ENCODE measurements around the gene GNA14. TPM values are rescaled to one million over a fixed set of nuclear protein-coding genes. Genes with fewer than 3 reads are reported as not detected.
"Not testable (repeated sequence)": the region's sequence is repeated elsewhere in the genome, so short reads cannot be mapped to it uniquely, and the experiment has no call there.

GNA14 gene
- total RNA-seq, 2 experiments from 2014 or later: not detected

DNA sequence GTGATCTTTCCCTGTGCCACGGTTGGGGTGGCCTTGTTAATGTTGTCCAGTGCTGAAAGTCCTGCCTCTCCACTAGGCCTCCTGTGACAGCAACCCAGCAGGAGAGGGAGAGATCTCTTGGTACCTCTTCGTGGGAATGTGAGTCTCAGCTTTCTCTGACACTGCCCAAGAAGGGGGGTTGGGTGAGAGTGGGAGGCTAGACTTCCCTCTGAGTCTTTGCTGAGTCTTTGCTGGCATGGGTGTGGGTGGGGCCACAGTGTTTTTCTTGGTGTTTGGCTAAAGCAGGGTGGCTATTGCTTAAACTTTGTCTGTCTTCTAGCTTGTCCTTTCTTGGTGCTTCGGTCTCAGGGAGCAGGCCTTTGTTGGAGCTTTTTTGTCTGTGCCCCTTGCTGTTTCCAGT, 145.6 kb downstream of the GNA14 start:
- ChIA-PET CTCF (no interaction called here), POLR2A (no interaction called here)

DNA sequence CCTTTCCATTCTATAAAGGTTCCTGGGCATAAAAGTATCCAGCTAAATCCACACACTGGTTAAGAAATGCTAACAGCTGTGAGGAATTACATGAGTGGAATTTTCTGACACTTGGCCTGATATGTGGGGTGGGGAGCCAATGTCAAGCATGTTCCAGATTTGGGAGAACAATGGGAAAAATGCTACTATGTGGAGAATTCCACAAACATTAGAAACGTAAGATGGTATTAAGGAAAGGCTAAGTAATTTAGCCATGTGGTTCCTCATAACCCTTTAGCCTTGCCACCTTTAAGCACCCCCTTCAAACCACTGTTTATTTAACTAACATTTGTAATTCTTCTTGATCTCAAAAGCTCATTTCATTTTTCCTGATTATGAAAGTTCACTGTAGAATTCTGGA, 149.2 kb downstream of the GNA14 start:
- CTCF ChIA-PET: no interaction called here
- POLR2A ChIA-PET: no interaction called here

- CTCF ChIA-PET: no interaction called here
- POLR2A ChIA-PET: no interaction called here
Measured at GRCh38 chr9:77497322-77498198, 150.6 kb downstream of the GNA14 start.

- ChIA-PET CTCF (interaction anchor here (0.7 kb wide), 1 partner anchor 510 kb away, joined by 3 read pairs; no protein-coding TSS in a partner anchor), POLR2A (no interaction called here)
Measured at GRCh38 chr9:77495834-77496671, 152.1 kb downstream of the GNA14 start.

- POLR2A ChIA-PET: not testable (repeated sequence)
Measured at GRCh38 chr9:77490279-77490678, 157.8 kb downstream of the GNA14 start.

DNA sequence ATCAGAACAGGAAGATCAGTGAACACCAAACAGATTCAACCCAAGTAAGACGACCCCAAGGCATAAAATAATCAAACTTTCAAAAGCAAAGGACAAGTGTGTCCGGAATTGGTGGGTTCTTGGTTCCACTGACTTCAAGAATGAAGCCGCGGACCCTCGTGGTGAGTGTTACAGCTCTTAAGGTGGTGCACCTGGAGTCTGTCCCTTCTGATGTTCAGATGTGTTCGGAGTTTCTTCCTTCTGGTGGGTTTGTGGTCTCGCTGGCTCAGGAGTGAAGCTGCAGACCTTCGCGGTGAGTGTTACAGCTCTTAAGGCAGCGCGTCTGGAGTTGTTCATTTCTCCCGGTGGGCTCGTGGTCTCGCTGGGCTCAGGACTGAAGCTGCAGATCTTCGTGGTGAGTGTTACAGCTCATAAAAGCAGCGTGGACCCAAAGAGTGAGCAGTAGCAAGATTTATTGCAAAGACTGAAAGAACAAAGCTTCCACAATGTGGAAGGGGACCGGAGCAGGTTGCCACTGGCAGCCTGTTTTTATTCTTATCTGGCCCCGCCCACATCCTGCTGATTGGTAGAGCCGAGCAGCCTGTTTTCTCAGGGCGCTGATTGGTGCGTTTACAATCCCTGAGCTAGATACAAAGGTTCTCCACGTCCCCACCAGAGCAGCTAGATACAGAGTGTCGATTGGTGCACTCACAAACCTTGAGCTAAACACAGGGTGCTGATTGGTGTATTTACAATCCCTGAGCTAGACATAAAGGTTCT, 158.5 kb downstream of the GNA14 start:
- CTCF ChIA-PET: interaction anchor here (1.1 to 1.3 kb wide), 2 partner anchors 12 to 56 kb away, joined by 4 read pairs; no protein-coding TSS in a partner anchor
- POLR2A ChIA-PET: not testable (repeated sequence)

More at GRCh38 chr9:77490279-77490678, 157.8 kb downstream of the GNA14 start:
- CTCF ChIA-PET: not testable (repeated sequence)

DNA sequence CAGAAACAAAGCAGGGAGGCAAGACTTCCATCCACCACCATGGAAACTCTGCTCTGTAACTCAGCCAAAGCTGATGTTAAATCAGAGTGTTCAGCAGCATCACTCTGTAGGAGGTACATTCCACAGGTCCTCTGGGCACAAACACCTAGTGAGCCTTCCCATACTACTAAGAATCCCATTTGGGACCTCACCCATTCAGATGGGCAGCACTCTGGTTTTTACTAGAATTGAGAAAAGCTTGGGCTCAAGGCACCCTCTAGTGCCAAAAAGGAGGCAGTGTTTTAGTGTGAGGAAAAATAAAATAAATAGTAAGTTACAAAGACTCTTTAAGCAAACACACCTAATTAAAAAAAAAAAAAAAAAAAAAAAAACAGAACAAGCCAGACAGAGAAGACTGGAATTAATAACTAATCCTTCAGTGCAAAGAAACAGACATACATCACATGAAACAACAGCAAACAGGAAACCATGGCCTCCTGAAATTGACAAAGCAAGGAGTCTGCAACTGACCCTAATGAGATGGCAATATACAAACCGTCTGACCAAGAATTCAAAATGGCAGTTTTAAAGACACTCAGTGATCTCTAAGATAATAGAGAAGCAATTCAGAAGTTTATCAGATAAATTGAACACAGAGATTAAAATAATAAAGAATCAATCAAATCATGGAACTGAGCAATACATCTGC, 159.5 kb downstream of the GNA14 start:
- ChIA-PET POLR2A (no interaction called here), CTCF (interaction anchor here (0.7 to 2.9 kb wide), 4 partner anchors 13 to 455 kb away, joined by 4 to 14 read pairs (median 4); no protein-coding TSS in a partner anchor)

- CTCF ChIA-PET: interaction anchor here (1.2 to 2.9 kb wide), 2 partner anchors 30 to 53 kb away, joined by 5 to 14 read pairs; no protein-coding TSS in a partner anchor
- POLR2A ChIA-PET: no interaction called here
Measured at GRCh38 chr9:77486968-77487367, 161.2 kb downstream of the GNA14 start.

GRCh38 chr9:77486463-77486862, 161.7 kb downstream of the GNA14 start:
- ChIA-PET CTCF (interaction anchor here (2.9 kb wide), 1 partner anchor 29 kb away, joined by 14 read pairs; no protein-coding TSS in a partner anchor), POLR2A (no interaction called here)

- CTCF ChIA-PET: interaction anchor here (0.6 to 2.6 kb wide), 6 partner anchors 9 to 467 kb away, joined by 3 to 11 read pairs (median 3); no protein-coding TSS in a partner anchor
- POLR2A ChIA-PET: no interaction called here
Measured at GRCh38 chr9:77475641-77476473, 172.3 kb downstream of the GNA14 start.

DNA sequence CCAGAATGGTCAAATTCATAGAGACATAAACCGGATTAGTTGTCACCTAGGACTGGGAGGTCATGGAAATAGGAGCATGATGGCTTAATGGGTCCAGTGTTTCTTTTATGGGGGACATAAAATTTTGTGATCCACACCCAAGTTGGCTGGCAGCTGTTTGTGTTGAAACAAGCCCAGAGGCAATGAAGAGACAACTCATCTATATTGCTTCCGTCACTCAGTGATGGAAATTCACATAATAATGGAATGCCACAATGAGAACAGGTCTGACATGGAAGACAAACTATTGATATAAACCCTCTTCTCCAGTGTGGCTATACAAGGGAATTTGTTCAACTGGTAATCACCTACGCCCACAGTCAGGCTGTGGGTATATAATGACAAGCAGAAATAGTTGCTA, 173.2 kb downstream of the GNA14 start:
- CTCF ChIA-PET: interaction anchor here (2.6 kb wide), 1 partner anchor 18 kb away, joined by 11 read pairs; no protein-coding TSS in a partner anchor
- POLR2A ChIA-PET: no interaction called here

GRCh38 chr9:77472646-77473045, 175.5 kb downstream of the GNA14 start:
- ChIA-PET CTCF (interaction anchor here (0.8 kb wide), 1 partner anchor 14 kb away, joined by 3 read pairs; no protein-coding TSS in a partner anchor), POLR2A (no interaction called here)

DNA sequence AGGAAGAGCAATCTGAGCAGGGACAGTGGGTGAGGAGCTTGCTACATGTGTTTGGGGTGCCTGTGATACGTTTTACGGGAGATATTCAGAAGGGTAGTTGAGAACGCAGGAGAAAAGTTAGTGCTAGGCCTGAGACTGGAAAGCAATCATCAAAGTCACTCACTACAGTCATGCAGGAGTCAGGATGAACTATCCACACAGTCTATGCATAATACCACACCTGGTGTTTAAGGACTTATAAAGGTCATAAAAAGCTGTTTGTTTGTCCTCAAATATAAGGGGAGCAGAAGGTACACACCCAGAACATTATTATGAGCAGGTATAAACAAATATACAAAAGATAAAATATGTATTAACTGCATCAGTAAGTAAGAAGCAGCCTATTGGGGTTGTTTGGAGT, 176.6 kb downstream of the GNA14 start:
- ChIA-PET POLR2A (no interaction called here), CTCF (no interaction called here)

GRCh38 chr9:77469515-77470231, 178.4 kb downstream of the GNA14 start:
- ChIA-PET POLR2A (no interaction called here), CTCF (interaction anchor here (0.6 kb wide), 1 partner anchor 249 kb away, joined by 5 read pairs; no protein-coding TSS in a partner anchor)

GRCh38 chr9:77464661-77465060, 183.5 kb downstream of the GNA14 start:
- CTCF ChIA-PET: no interaction called here
- POLR2A ChIA-PET: no interaction called here

- POLR2A ChIA-PET: no interaction called here
- CTCF ChIA-PET: interaction anchor here (0.6 to 1.4 kb wide), 2 partner anchors 13 to 86 kb away, joined by 3 read pairs; no protein-coding TSS in a partner anchor
Measured at GRCh38 chr9:77463151-77463550, 185.0 kb downstream of the GNA14 start.

DNA sequence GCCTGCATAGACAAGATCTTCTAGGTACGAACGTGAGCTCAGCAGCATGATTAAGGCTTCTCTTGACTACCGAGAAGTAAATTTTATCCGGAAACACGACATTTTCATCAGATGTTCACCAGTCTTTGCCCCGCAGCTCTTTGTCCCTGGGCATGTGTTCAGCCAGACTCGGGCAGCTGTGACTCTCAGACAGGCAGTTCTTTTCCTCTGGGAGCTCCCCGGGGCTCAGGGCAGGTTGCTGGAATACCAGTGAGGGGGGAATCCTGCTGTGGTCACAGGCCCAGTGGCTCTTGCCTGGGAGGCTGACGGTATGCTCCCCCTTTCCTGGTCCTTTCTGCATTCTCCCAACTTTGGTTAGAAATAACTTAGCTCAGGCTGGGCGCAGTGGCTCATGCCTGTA, 186.1 kb downstream of the GNA14 start:
- POLR2A ChIA-PET: no interaction called here
- CTCF ChIA-PET: no interaction called here

Data from activated CD8-positive, alpha-beta memory T cell treated with anti-CD3 and anti-CD28 coated beads for 36 hours (primary cell).